SK-N-DZ (cell line): ENCODE measurements around the gene CAD.

Experiments
- DNase-seq: peaks from one replicate; pipeline ENCODE4 v3.0.0-alpha.2; 2015; ENCODE audit warnings: low spot score

The CAD gene

DNA sequence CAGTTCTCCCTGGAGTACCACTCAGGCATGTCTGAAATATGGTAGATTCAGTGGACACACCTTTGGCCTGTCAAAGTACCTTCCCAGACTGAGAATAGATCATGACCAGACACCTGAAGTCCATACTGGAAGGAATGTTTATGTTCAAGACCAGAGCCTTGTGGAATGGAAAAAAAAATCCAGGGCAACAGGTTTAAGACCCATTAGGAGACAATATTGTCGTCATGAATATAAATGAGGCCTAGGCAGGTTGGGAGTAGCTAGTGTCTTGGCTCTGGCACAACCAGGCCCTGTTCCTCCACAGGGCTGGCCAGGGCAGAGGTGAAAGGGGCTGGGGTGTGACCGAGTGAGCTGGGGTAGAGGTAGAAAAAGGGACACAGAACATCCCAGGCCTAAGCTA lies 18.5 kb upstream of the CAD start:
- no peak for DNase-seq

- DNase-seq, result no peak
Measured at GRCh38 chr2:27199241-27199640, 17.9 kb upstream of the CAD start.

- DNase-seq, result no peak
Measured at GRCh38 chr2:27201675-27202074, 15.5 kb upstream of the CAD start.

- no peak for DNase-seq
Measured at GRCh38 chr2:27202854-27203253, 14.3 kb upstream of the CAD start.

- DNase-seq, result no peak
Measured at GRCh38 chr2:27203741-27204140, 13.4 kb upstream of the CAD start.

- DNase-seq, result no peak
Measured at GRCh38 chr2:27204566-27204965, 12.6 kb upstream of the CAD start.

DNA sequence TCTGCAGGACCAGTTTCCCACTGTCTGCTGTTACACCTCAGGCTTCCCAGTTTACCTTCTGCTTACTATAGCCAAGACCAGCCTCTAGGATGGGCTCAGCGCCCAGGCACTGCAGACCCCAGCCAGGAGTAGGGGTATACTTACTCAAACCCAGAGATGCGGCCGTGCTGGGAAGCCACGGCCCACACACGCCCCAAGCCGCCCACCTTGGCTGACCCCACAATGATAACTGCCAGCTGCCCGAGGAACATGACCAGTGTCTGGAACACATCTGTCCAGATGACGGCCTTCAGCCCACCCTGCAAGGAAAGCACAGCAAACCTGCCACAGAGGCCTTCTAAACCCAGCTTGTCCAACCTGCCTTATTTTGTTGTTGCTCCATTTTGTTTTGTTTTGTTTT lies 12.0 kb upstream of the CAD start:
- no peak for DNase-seq

GRCh38 chr2:27206346-27206745 lies 10.8 kb upstream of the CAD start:
- DNase-seq, result no peak

GRCh38 chr2:27208486-27209050 lies 8.6 kb upstream of the CAD start:
- DNase-seq, result no peak

GRCh38 chr2:27209621-27210401 lies 7.4 kb upstream of the CAD start:
- no peak for DNase-seq

DNA sequence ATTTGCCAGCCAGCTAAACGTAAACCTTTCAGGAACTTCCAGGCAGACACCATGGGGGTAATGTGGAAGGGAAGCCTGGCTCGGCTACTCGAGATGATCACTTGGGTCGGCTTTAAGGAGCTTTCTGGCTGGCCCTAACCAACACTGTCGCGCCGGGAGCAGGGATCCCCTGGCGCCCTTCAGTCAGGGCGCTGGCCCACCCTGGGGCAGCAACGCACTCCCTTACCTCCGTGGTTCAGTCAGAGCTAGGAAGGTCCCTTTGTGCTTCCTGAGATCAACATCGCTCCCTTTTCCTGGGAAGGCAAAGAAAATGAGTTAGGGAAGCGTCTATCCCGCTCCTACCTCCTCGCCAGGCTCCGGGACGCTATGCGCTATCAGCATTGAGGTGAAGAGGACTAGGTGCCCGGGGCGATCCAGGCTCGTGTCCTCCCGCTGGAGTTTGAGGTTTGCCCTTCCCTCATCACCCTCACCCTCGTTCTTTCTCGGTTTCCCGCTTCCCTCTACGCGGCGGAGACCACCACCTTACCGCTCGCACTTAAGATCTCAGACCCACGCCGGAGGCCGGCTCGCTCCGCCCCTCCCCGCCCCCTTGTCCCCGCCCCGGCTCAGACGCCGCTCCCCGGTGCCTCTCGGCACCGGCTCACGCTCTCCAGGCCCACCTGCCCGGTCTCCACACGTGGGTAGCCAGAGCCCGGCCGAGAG lies 5.8 kb upstream of the CAD start:
- no peak for DNase-seq

DNA sequence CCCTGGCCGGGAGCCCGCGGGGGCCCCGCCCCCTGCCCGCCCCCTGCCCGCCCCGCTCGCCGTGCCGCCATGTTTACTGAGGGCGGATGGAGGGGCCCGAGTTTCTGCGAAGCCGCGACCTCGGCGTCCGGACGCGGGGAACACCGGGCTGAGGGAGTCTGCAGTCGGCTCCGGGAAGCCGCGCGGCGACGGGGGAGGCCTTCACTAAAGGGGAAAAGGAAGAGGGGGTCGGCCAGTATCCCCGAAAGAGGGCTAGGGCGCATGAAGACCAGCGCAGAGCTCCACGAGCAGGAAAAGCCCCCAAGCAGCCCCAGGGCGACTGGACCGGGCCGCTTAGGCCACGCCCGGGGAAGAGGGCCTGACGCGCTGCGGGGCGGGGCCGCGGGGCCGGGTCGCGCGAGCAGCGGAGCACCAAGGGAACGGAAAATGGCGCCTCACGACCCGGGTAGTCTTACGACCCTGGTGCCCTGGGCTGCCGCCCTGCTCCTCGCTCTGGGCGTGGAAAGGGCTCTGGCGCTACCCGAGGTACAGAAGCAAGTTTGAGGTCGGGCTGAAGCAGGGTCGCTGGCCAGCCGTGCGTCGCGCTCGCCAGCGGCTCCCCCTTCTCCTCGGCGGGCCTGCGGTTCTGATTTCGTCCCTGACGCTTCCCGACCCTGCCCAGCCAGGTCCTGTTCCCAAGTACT lies 5.1 kb upstream of the CAD start, which contains the start of the genes ATRAID and SLC5A6:
ATRAID (plus strand) TSS at position 99 of the 683 bp plus-strand sequence; CDS start at position 427, 328 bp downstream.
SLC5A6 (minus strand) TSS at position 326 of the 683 bp plus-strand sequence. CDS start 4,618 bp downstream, outside the sequence.
- peak; percentile 85 for DNase-seq

DNA sequence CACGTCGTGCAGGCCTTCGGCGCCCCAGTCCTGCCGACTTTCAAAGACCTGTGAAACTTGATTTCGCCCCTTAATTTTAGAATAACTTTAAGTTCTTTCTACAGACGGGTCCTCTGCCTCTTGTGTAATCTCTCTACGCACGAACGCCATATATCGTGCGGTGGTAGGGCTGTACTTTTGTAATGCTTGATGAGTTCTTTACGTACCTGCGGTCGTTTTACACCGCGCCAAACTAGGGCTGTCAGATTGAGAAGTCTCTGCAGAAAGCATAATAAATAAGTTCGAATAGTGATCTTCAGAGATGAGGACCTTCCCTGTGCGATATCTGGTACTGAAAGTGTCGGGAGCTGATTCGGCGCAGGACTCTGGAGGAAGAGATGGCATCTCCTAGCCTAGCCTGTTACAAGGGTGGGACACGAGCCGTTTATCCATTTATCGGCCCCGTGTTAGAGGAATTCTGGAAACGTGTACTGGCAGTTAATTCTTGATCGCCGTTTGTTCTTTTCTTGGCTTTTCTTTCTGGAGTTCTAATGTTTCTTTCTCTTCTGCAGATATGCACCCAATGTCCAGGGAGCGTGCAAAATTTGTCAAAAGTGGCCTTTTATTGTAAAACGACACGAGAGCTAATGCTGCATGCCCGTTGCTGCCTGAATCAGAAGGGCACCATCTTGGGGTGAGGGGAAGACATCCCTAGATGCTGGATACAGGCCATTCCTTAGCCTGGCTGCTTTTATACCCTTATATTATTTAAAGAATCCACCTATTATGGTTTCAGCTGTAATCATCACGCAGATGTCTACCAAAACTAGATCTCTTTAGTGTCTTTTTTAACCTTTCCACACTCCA lies 4.3 kb upstream of the CAD start:
- DNase-seq, result peak; percentile 11

- DNase-seq, result no peak
Measured at GRCh38 chr2:27214941-27215340, 2.2 kb upstream of the CAD start.

- DNase-seq, result no peak
Measured at GRCh38 chr2:27216416-27217137, 592 bp upstream of the CAD start.

GRCh38 chr2:27218614-27219013 lies 1.4 kb downstream of the CAD start:
- DNase-seq, result no peak

- no peak for DNase-seq
Measured at GRCh38 chr2:27219091-27219490, 1.9 kb downstream of the CAD start.

- DNase-seq, result no peak
Measured at GRCh38 chr2:27220091-27220490, 2.9 kb downstream of the CAD start.

DNA sequence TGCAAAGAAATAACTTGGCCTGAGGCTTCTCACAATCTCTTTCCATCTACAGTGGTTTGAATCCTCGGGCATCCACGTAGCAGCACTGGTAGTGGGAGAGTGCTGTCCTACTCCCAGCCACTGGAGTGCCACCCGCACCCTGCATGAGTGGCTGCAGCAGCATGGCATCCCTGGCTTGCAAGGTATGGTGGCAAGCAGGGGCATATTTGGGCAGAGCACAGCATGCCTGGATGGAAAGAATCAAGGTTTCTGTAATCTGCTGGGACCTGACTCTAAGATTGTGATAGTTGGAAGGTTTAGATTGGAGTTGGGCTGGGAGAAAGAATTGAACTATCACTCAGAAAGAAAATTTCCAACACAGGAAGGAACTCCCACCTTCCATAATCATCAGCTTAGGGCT lies 4.0 kb downstream of the CAD start:
- DNase-seq, result no peak

- no peak for DNase-seq
Measured at GRCh38 chr2:27222407-27222806, 5.2 kb downstream of the CAD start.
